ENCODE measurements around the gene ACACB.

Gene ACACB

DNA sequence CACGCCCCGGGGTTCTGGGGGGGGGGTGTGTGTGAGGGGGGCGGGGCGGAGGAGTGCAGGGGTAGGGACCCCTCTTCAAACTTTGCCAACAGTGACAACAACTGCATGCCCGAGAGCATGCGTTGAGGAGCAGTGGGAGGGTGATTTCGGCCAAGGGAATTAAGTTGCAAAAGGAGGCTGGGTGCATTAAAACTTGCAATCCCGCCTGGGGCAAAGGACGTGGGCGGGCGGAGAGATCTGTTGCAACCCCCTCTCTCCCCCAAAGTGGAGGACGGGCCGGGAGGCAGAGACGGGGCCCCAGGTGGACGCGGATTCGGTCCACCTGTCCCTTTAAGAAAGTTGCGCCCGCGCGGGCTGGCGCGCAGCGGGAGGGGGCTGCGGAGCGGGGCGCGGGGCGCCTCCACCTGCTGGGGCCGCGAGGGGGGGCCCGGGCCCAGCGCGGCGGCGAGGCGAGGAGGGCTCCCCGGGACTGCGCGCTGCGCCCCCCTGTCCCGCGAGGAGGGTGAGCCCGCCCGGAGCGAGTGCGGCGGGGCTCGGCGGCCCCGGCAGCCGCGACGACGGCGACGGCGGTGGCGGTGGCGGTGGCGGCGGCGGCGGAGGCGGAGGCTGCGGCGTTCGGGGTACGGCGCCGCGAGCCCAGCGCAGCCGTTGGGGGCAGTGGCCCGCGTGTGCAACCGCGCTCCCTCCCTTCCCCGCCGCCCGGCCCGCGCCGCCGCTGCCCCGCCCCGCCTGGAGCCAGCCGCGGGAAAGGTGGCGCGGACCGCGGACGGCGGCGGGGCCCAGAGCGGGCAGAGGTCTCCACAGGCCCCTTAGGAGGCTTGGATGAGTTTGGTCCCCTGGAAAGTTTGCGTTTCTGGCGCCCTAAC lies 193.2 kb downstream of the ACACB start:
- no peak for DNase-seq

DNA sequence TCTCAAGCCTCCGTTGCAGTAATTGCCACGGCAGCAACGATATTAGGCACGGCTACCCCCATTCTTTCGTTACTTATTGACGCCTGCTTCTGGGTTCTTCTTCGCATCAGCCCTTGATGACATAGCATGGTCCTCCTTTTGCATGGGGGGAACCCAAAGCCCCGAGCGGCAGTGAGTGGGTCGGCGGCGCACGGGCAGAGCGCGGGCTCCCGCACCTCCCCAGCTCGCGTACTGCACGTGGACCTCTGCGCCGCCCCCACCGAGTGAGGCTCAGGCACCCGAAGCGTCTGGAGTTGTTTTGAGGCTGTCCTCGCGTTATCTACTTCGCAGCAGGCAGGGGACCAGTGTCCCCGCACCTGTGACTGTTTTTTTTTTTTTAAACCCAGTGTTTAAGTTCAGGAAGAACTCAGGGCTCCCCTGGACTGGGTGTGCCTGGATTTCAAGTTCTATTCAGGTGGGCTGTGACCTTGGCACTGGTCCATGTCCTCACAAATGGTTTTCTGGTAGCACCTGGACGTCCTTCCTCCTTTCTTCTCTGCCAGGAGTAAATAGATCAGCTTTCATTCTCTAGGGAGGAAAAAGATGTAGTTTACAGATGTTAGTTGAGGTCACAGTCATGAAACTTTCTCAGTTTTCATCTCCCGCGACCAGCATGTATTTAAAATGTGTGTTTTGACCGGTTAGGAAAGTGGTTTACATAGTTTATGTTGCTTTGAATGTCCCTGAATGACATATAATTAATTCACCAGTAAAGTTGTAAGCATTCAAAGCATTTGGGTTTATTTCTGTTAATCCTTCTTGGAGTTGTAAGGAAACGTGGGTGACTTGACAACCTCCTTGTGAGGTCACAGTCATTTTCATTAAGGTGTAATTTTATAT lies 194.1 kb downstream of the ACACB start:
- no peak for DNase-seq
